Fibroblast of lung (primary cell): ENCODE data around the gene TRAF2. TPM values are rescaled to one million over a fixed set of nuclear protein-coding genes. Genes with fewer than 3 reads are reported as not detected.

Experiments used
- DNase-seq, 2 donors: peaks; one replicate each; pipeline versions ENCODE4 v3.0.0 to v3.0.0-alpha.2; 2010; ENCODE audit warnings: low read depth in 2 of 2
- H2AFZ ChIP-seq: 2 replicates; pipeline ENCODE4 v1.5.1; 2012; ENCODE audit warnings: low read length, control low read depth, inconsistent platforms
- H3K27ac ChIP-seq: 2 replicates; pipeline ENCODE4 v1.5.1; 2011; ENCODE audit warnings: low read length, control low read depth; ENCODE audit not compliant: insufficient read depth
- H3K27me3 ChIP-seq: 2 replicates; pipeline ENCODE4 v1.5.1; 2011; ENCODE audit warnings: mild to moderate bottlenecking, low read length; ENCODE audit not compliant: control insufficient read depth, insufficient read depth
- H3K36me3 ChIP-seq: 2 replicates; pipeline ENCODE4 v1.5.1; 2011; ENCODE audit warnings: low read length; ENCODE audit not compliant: control insufficient read depth, insufficient read depth
- H3K4me1 ChIP-seq: 2 replicates; pipeline ENCODE4 v1.5.1; 2011; ENCODE audit warnings: low read length; ENCODE audit not compliant: control insufficient read depth, insufficient read depth; ENCODE audit errors: extremely low read depth
- H3K4me2 ChIP-seq: 2 replicates; pipeline ENCODE4 v1.5.1; 2011; ENCODE audit warnings: low read length, control low read depth; ENCODE audit not compliant: insufficient read depth; ENCODE audit errors: extremely low read depth
- H3K4me3 ChIP-seq, 4 experiments: fragments of 200-600 bp in 1 of 4; sonication (generic) in 1 of 4; replicated peaks in 1 of 4; 2 replicates each; pipeline ENCODE4 v1.5.1; 2011 to 2016; ENCODE audit warnings: low read length in 4 of 4, low read depth in 3 of 4, mild to moderate bottlenecking in 3 of 4, control low read depth in 2 of 4, inconsistent platforms in 1 of 4, mixed read lengths in 1 of 4; ENCODE audit not compliant: insufficient read depth in 1 of 4; ENCODE audit errors: control extremely low read depth in 1 of 4
- H3K79me2 ChIP-seq: 2 replicates; pipeline ENCODE4 v1.5.1; 2012; ENCODE audit warnings: mild to moderate bottlenecking, low read length, inconsistent platforms; ENCODE audit not compliant: control insufficient read depth, insufficient read depth
- H3K9ac ChIP-seq: 2 replicates; pipeline ENCODE4 v1.5.1; 2011; ENCODE audit warnings: mild to moderate bottlenecking, low read length, control low read depth; ENCODE audit not compliant: insufficient read depth
- H3K9me3 ChIP-seq: 2 replicates; pipeline ENCODE4 v1.5.1; 2012; ENCODE audit warnings: low read depth, low read length; ENCODE audit not compliant: control insufficient read depth, insufficient read depth
- H4K20me1 ChIP-seq: 2 replicates; pipeline ENCODE4 v1.5.1; 2011; ENCODE audit warnings: low read length; ENCODE audit not compliant: control insufficient read depth, insufficient read depth; ENCODE audit errors: extremely low read depth
- EZH2 ChIP-seq: IDR thresholded peaks from 2 replicates; pipeline ENCODE4 v1.5.1; 2012; ENCODE audit warnings: low read length, control low read depth, mild to moderate bottlenecking; ENCODE audit errors: missing control alignments
- polyA plus RNA-seq, 2 donors: library from polyadenylated mRNA; depleted of rRNA in 1 of 2; stranded (reverse) in 1 of 2; unstranded in 1 of 2; fragments of >200 nt; gene quantifications; 2 replicates each; pipeline ENCODE4 v1.2.1, GENCODE V29; 2011 to 2012; ENCODE audit warnings: missing spikeins in 1 of 2
- total RNA-seq: library from RNA; depleted of rRNA; stranded (reverse); fragments of >200 nt; gene quantifications from 2 replicates; pipeline ENCODE4 v1.2.1, GENCODE V29; 2014
- TF ChIP-seq, protein P1 (sequence below), 2 donors: IDR thresholded peaks in 1 of 2; conservative IDR thresholded peaks in 1 of 2; 1 replicate in 1 of 2; 2 replicates in 1 of 2; pipeline ENCODE4 v1.5.1; 2011 to 2012; ENCODE audit warnings: low read length in 2 of 2, control low read depth in 1 of 2, inconsistent platforms in 1 of 2, low read depth in 1 of 2, mild to moderate bottlenecking in 1 of 2

Gene TRAF2
- total and polyA plus RNA-seq, 2 donors (not counting 1 experiment from before 2014, with no cell fraction given) = 3.7 to 8.4 TPM

DNA sequence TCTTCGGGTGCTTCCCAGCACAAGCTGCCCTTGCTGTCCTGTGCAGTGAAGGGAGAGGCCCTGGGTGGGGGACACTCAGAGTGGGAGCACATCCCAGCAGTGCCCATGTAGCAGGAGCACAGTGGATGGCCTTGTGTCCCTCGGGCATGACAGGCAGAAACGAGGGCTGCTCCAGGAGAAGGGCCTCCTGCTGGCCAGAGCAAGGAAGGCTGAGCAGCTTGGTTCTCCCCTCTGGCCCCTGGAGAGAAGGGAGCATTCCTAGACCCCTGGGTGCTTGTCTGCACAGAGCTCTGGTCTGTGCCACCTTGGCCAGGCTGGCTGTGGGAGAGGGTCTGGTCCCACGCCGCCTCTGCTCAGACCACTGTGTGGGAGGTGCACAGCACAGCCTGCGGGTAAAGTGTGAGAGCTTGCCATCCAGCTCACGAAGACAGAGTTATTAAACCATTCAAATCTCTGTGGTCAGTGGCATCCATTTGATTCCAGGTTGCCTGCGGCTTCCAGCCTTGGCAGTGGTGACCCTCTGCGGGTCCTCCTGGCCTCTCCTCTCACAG is 39.9 kb downstream of the TRAF2 start:
- TF ChIP-seq, protein P1, sequence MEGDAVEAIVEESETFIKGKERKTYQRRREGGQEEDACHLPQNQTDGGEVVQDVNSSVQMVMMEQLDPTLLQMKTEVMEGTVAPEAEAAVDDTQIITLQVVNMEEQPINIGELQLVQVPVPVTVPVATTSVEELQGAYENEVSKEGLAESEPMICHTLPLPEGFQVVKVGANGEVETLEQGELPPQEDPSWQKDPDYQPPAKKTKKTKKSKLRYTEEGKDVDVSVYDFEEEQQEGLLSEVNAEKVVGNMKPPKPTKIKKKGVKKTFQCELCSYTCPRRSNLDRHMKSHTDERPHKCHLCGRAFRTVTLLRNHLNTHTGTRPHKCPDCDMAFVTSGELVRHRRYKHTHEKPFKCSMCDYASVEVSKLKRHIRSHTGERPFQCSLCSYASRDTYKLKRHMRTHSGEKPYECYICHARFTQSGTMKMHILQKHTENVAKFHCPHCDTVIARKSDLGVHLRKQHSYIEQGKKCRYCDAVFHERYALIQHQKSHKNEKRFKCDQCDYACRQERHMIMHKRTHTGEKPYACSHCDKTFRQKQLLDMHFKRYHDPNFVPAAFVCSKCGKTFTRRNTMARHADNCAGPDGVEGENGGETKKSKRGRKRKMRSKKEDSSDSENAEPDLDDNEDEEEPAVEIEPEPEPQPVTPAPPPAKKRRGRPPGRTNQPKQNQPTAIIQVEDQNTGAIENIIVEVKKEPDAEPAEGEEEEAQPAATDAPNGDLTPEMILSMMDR (conservative IDR thresholded peaks at IDR 0.05 in 1 of 2, IDR thresholded peaks at IDR 0.05 in 1 of 2; ENCODE audit: low read depth in 1 of 2, low read length in 2 of 2) = peak in 1 of 2 donors; percentile 13
- TF ChIP-seq EZH2 = no peak

DNA sequence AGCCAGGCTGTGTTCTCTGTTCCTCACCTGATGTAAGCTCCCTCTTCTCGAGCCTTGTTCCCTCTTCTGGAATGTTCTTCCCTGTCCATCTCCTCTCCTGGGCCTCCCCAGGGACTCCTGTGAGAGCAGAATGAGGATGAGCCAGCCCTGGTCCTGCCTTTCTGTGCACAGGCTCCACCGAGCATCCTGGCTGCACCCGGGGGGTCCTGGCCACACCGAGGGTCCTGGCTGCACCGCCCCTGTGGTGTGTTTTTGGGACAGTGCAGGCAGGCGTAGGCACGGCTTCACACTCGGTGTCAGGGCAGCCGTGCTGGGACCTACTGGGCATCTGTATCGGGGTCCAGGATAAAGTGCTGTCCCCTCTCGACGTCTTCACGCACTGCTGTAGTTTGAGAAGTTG is 40.4 kb downstream of the TRAF2 start:
- no peaks in the 10 kb centered on the region for H3K79me2 ChIP-seq
- TF ChIP-seq, protein P1 (conservative IDR thresholded peaks at IDR 0.05 in 1 of 2, IDR thresholded peaks at IDR 0.05 in 1 of 2; ENCODE audit: low read depth in 1 of 2, low read length in 2 of 2) = no peak
- TF ChIP-seq EZH2 = no peak

More for the DNA sequence above, 39.9 kb downstream of the TRAF2 start:
- H3K79me2 ChIP-seq = no peaks in the 10 kb centered on the region
- no peak for DNase-seq
- no peak overlapping the region for H3K27ac ChIP-seq
- H3K9me3 ChIP-seq = no peaks in the 10 kb centered on the region
- H3K27me3 ChIP-seq = no peaks in the 10 kb centered on the region
- H3K36me3 ChIP-seq = peaks cover 11% of the 10 kb centered on the region
- no peaks in the 10 kb centered on the region for H4K20me1 ChIP-seq
- H2AFZ ChIP-seq = no peak overlapping the region
- H3K4me1 ChIP-seq = peaks cover 6% of the 10 kb centered on the region
- no peak overlapping the region for H3K4me2 ChIP-seq
- H3K4me3 ChIP-seq = no peak overlapping the region
- H3K9ac ChIP-seq = no peak overlapping the region

DNA sequence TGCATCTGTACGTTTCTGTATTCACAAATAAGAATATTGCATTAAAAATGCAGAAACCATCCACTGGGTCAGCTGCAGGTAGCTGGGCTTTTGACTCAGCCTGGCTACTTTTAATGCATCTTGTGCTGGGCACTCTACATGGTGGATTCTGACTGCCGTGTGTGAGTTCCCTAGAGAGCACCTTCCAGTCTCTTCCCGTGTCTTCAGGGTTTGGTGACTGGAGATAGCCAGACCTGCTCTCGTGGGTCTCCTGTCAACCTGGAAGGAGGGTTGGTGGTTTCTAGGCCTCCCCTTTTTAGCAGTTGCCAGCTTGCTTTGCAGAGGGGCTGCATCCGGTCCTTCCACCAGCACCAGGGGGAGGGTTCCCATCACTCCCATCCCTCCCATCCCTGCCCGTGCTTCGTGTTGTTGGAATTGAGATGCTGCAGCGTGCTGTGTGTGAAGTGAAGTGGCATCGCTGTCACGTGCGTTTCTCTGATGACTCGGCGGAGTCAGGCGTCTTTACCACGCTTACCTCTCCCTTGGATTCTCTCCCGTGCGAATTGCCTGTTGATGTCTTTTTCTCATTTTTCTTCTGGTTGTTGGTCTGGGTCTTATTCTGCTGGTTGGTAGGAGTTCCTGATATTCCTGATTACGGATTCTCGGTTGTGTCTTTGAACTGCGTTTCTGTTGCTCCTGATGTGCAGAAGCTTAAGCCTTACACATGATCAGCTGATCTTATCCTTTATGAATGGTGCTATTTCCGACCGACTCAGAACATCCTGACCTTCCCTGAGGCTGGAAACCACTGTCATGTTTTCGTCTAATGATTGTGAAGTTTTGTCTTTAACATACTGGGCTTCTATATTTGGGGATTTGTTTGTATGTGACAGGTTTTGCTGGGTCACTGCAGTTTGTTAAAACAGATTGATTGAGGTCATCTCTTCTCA is 41.3 kb downstream of the TRAF2 start:
- Histone ChIP-seq H3K4me2 (no peak overlapping the region), H3K27me3 (no peaks in the 10 kb centered on the region), H3K79me2 (no peaks in the 10 kb centered on the region), H3K4me3 (no peak overlapping the region), H3K9ac (no peak overlapping the region), H3K27ac (peak overlapping the region; percentile 13), H3K9me3 (no peaks in the 10 kb centered on the region), H4K20me1 (no peaks in the 10 kb centered on the region), H3K4me1 (peaks cover 6% of the 10 kb centered on the region), H2AFZ (no peak overlapping the region), H3K36me3 (peaks cover 11% of the 10 kb centered on the region)
- TF ChIP-seq, protein P1 (conservative IDR thresholded peaks at IDR 0.05 in 1 of 2, IDR thresholded peaks at IDR 0.05 in 1 of 2; ENCODE audit: low read depth in 1 of 2, low read length in 2 of 2) = no peak
- no peak for TF ChIP-seq EZH2
- DNase-seq = peak in 1 of 2 donors; percentile 33

More for the DNA sequence above, 40.4 kb downstream of the TRAF2 start:
- Histone ChIP-seq H4K20me1 (no peaks in the 10 kb centered on the region), H3K4me2 (no peak overlapping the region), H3K36me3 (peaks cover 11% of the 10 kb centered on the region), H3K9ac (no peak overlapping the region), H3K9me3 (no peaks in the 10 kb centered on the region), H3K4me3 (no peak overlapping the region), H3K27me3 (no peaks in the 10 kb centered on the region), H2AFZ (no peak overlapping the region), H3K4me1 (peaks cover 6% of the 10 kb centered on the region), H3K27ac (no peak overlapping the region)
- DNase-seq = no peak
